ENCODE results near the gene DAZAP1.

- TF ChIP-seq NR2C2 (CRISPR knock-in tag; IDR thresholded peaks at IDR 0.05) (no peak), MAX (CRISPR knock-in tag; IDR thresholded peaks at IDR 0.05) (no peak), ZNF416 (CRISPR knock-in tag; IDR thresholded peaks at IDR 0.05) (no peak)
- TF ChIP-seq, protein P1, sequence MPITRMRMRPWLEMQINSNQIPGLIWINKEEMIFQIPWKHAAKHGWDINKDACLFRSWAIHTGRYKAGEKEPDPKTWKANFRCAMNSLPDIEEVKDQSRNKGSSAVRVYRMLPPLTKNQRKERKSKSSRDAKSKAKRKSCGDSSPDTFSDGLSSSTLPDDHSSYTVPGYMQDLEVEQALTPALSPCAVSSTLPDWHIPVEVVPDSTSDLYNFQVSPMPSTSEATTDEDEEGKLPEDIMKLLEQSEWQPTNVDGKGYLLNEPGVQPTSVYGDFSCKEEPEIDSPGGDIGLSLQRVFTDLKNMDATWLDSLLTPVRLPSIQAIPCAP (CRISPR knock-in tag; IDR thresholded peaks at IDR 0.05), result no peak
Measured at GRCh38 chr19:1401889-1402217, 5.5 kb upstream of the DAZAP1 start.
